Calu3 (cell line): ENCODE measurements around the gene TJP3. TPM values are rescaled to one million over a fixed set of nuclear protein-coding genes. Genes with fewer than 3 reads are reported as not detected.

Source experiments
- BruUV-seq: library from RNA; stranded (reverse); fragments of 400-500 nt; replicated peaks from 2 replicates; lab custom pipeline; 2021; lab: Mats Ljungman, UMichigan
- CTCF ChIA-PET: fragments of 300-600 bp; sonication (Branson Sonifier 250); formaldehyde crosslinking; loops from one replicate; lab custom pipeline; 2022; ENCODE audit warnings: antibody characterized with exemption; lab: Charles Lee
- DNase-seq: peaks from one replicate; pipeline ENCODE4 v3.0.0; 2022
- H3K27ac Mint-ChIP-seq: one replicate; pipeline ENCODE4 v1.8.0; 2022; ENCODE audit warnings: mixed read lengths; ENCODE audit not compliant: unreplicated experiment
- H3K27me3 Mint-ChIP-seq: one replicate; pipeline ENCODE4 v1.8.0; 2022; ENCODE audit warnings: mixed read lengths; ENCODE audit not compliant: unreplicated experiment
- H3K36me3 Mint-ChIP-seq: one replicate; pipeline ENCODE4 v1.8.0; 2022; ENCODE audit warnings: mild to moderate bottlenecking, moderate library complexity, mixed read lengths; ENCODE audit not compliant: insufficient read depth, unreplicated experiment
- H3K4me1 Mint-ChIP-seq: one replicate; pipeline ENCODE4 v1.8.0; 2022; ENCODE audit warnings: mild to moderate bottlenecking, low read depth, mixed read lengths; ENCODE audit not compliant: unreplicated experiment
- H3K4me3 Mint-ChIP-seq: one replicate; pipeline ENCODE4 v1.8.0; 2022; ENCODE audit warnings: mild to moderate bottlenecking, low read depth, moderate library complexity, mixed read lengths; ENCODE audit not compliant: unreplicated experiment
- H3K9me3 Mint-ChIP-seq: one replicate; pipeline ENCODE4 v1.8.0; 2022; ENCODE audit warnings: low read depth, mixed read lengths; ENCODE audit not compliant: unreplicated experiment
- CTCF ChIP-seq: fragments of 200-600 bp; IDR thresholded peaks from one replicate; pipeline ENCODE4 v1.8.0; 2022; ENCODE audit warnings: antibody characterized with exemption; ENCODE audit not compliant: unreplicated experiment
- intact Hi-C: fragments of 100-400 bp; cut with micrococcal nuclease; formaldehyde crosslinking; loops from one replicate; pipeline ENCODE4 v1.10.0; 2022; ENCODE audit not compliant: unreplicated experiment
- total RNA-seq: library from RNA; stranded (reverse); gene quantifications from 2 replicates; pipeline ENCODE4 v1.2.3, GENCODE V29; 2022

TJP3 gene
- total RNA-seq, 1 experiment from 2014 or later, result 84.8 TPM

GRCh38 chr19:3695124-3695733 lies 13.0 kb upstream of the TJP3 start:
- no peak for DNase-seq
- CTCF ChIA-PET, result interaction anchor here (0.6 kb wide), 1 partner anchor 208 kb away, joined by 3 read pairs; no protein-coding TSS in a partner anchor
- Mint-ChIP-seq H3K27me3 (no peaks in the 10 kb centered on the region), H3K27ac (no peak overlapping the region), H3K4me3 (no peak overlapping the region), H3K36me3 (peaks cover 20% of the 10 kb centered on the region), H3K9me3 (no peaks in the 10 kb centered on the region), H3K4me1 (no peaks in the 10 kb centered on the region)
- no TSS peak for BruUV-seq
- TF ChIP-seq CTCF, result no peak
- intact Hi-C loops, result no loop called here

- Mint-ChIP-seq H3K27ac (no peak overlapping the region), H3K4me3 (no peak overlapping the region), H3K9me3 (no peaks in the 10 kb centered on the region), H3K4me1 (no peaks in the 10 kb centered on the region), H3K36me3 (peaks cover 23% of the 10 kb centered on the region), H3K27me3 (no peaks in the 10 kb centered on the region)
- BruUV-seq, result no TSS peak
- TF ChIP-seq CTCF, result no peak
- intact Hi-C loops, result no loop called here
- CTCF ChIA-PET, result interaction anchor here (0.6 kb wide), 1 partner anchor 207 kb away, joined by 3 read pairs; no protein-coding TSS in a partner anchor
- no peak for DNase-seq
These were observed 12.1 kb upstream of the TJP3 start for GRCh38 chr19:3695986-3696659.

- Mint-ChIP-seq H3K9me3 (no peaks in the 10 kb centered on the region), H3K27me3 (no peaks in the 10 kb centered on the region), H3K4me1 (no peaks in the 10 kb centered on the region), H3K4me3 (no peak overlapping the region), H3K27ac (no peak overlapping the region), H3K36me3 (peaks cover 23% of the 10 kb centered on the region)
- CTCF ChIA-PET, result no interaction called here
- BruUV-seq, result no TSS peak
- no peak for DNase-seq
- intact Hi-C loops, result no loop called here
- no peak for TF ChIP-seq CTCF
These were observed 11.6 kb upstream of the TJP3 start for GRCh38 chr19:3696660-3696995.

- no peaks in the 10 kb centered on the region for H3K4me1 Mint-ChIP-seq
- DNase-seq, result no peak
- no peaks in the 10 kb centered on the region for H3K9me3 Mint-ChIP-seq
- intact Hi-C loops, result no loop called here
- H3K27ac Mint-ChIP-seq, result no peak overlapping the region
- TF ChIP-seq CTCF, result no peak
- CTCF ChIA-PET, result no interaction called here
- no peak overlapping the region for H3K4me3 Mint-ChIP-seq
- H3K36me3 Mint-ChIP-seq, result peaks cover 23% of the 10 kb centered on the region
- no peaks in the 10 kb centered on the region for H3K27me3 Mint-ChIP-seq
- BruUV-seq, result no TSS peak
These were observed 11.1 kb upstream of the TJP3 start for GRCh38 chr19:3697094-3697493.
